ENCODE data around the gene AGGF1.
"Not testable (repeated sequence)": the region's sequence is repeated elsewhere in the genome, so short reads cannot be mapped to it uniquely, and the experiment has no call there.

AGGF1 gene

GRCh38 chr5:77087484-77088261 is 57.5 kb downstream of the AGGF1 start:
- no peak for DNase-seq

- no peak for DNase-seq
Observed at GRCh38 chr5:77095189-77095588, 65.0 kb downstream of the AGGF1 start.

DNA sequence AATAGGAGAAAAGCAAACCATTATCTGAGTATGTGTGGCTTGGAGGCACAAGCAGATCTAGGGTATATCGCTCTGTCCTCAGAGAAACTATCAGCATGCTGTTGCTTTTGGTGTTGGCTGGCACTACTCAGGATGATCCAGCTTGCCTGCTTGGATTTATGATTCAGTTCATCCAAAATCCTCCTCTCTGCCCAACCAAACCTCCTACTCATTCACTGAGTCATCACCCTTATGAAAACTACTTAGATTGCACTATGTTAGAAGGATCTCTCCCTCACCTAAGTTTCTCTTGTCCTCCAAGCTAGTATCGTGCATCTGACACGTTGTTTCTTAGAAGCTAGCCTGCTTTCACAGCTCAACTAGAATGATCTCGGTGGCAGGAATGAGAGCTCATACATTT is 71.1 kb downstream of the AGGF1 start:
- no peak for DNase-seq

- DNase-seq, result no peak
Observed at GRCh38 chr5:77102549-77102948, 72.3 kb downstream of the AGGF1 start.

DNA sequence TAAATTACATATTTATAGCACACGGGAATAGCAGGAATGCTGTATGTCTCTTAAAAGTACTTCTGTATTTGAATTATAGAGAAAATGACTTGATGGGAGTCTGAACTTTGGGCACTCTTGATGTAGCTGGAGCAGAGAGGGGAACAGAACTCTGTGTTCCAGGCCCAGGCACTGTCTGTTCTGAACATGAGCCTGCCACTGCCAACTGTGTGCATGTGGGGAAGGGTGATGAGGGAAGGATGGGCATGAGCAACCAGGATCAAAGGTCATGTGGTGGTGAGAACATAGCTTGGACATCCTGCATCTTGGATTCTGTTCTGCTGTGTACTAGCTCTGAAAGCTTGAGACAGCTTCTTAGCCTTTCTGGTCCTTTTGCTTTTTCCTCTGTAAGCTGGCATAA is 73.3 kb downstream of the AGGF1 start:
- DNase-seq, result no peak

GRCh38 chr5:77104813-77105212 is 74.6 kb downstream of the AGGF1 start:
- DNase-seq, result no peak

DNA sequence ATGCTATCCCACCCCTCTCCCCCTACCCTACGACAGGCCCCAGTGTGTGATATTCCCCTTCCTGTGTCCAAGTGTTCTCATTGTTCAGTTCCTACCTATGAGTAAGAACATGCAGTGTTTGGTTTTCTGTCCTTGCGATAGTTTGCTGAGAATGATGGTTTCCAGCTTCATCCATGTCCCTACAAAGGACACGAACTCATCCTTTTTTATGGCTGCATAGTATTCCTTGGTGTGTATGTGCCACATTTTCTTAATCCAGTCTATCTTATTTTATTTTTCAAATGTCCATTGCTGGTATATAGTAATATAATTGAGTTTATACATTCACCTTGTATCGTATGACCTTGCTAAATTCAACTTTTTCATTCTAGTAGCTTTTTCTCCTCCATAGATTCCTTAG is 76.8 kb downstream of the AGGF1 start:
- not testable (repeated sequence) for DNase-seq
